ENCODE data around the gene EPN1. TPM values are rescaled to one million over a fixed set of nuclear protein-coding genes. Genes with fewer than 3 reads are reported as not detected.

EPN1 gene
- total and polyA plus RNA-seq, 9 of the 15 experiments (the other 6 are each of a cell fraction or from before 2014, with no cell fraction given) = 0.08 to 138 (median 12.7) TPM

DNA sequence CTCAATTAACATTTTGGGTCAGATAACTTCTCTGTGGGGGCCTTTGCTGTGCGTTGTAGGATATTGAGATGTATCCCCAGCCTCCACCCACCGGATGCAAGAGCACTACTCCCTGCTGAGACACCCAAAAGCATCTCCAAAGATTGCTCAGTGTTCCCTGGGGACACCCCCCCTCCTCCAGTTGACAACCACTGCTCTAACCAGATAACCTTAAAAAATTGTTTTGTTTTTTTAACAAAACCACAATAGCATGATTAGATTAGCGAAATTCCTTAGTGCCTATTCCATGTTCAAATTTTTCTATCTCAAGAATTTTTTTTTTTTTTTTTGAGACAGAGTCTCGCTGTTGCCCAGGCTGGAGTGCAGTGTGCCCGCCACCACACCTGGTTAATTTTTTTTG lies 2.6 kb upstream of the EPN1 start (continued):
- TF ChIP-seq MYC (IDR thresholded peaks at IDR 0.05; ENCODE audit: low read depth, low read length) (no peak), MYC (CRISPR knock-in tag; IDR thresholded peaks at IDR 0.05; ENCODE audit: borderline replicate concordance, low read depth) (no peak), ZNF253 (CRISPR knock-in tag; conservative IDR thresholded peaks at IDR 0.05) (no peak), NFRKB (IDR thresholded peaks at IDR 0.05; ENCODE audit: low read depth) (no peak), CBX5 (IDR thresholded peaks at IDR 0.05; ENCODE audit: borderline replicate concordance, low read depth) (no peak), ILK (tag; IDR thresholded peaks at IDR 0.05; ENCODE audit: borderline replicate concordance, low read depth) (no peak)
- TF ChIP-seq, protein P1, sequence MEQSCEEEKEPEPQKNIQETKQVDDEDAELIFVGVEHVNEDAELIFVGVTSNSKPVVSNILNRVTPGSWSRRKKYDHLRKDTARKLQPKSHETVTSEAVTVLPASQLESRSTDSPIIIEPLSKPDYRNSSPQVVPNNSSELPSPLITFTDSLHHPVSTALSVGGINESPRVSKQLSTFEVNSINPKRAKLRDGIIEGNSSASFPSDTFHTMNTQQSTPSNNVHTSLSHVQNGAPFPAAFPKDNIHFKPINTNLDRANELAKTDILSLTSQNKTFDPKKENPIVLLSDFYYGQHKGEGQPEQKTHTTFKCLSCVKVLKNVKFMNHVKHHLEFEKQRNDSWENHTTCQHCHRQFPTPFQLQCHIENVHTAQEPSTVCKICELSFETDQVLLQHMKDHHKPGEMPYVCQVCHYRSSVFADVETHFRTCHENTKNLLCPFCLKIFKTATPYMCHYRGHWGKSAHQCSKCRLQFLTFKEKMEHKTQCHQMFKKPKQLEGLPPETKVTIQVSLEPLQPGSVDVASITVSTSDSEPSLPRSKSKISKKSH (CRISPR knock-in tag; IDR thresholded peaks at IDR 0.05) = no peak
- TF ChIP-seq, protein P2, sequence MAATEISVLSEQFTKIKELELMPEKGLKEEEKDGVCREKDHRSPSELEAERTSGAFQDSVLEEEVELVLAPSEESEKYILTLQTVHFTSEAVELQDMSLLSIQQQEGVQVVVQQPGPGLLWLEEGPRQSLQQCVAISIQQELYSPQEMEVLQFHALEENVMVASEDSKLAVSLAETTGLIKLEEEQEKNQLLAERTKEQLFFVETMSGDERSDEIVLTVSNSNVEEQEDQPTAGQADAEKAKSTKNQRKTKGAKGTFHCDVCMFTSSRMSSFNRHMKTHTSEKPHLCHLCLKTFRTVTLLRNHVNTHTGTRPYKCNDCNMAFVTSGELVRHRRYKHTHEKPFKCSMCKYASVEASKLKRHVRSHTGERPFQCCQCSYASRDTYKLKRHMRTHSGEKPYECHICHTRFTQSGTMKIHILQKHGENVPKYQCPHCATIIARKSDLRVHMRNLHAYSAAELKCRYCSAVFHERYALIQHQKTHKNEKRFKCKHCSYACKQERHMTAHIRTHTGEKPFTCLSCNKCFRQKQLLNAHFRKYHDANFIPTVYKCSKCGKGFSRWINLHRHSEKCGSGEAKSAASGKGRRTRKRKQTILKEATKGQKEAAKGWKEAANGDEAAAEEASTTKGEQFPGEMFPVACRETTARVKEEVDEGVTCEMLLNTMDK (IDR thresholded peaks at IDR 0.05; ENCODE audit: borderline replicate concordance, insufficient read depth, low read depth, low read length, poor library complexity, severe bottlenecking) = no peak
- TF ChIP-seq, protein P3, sequence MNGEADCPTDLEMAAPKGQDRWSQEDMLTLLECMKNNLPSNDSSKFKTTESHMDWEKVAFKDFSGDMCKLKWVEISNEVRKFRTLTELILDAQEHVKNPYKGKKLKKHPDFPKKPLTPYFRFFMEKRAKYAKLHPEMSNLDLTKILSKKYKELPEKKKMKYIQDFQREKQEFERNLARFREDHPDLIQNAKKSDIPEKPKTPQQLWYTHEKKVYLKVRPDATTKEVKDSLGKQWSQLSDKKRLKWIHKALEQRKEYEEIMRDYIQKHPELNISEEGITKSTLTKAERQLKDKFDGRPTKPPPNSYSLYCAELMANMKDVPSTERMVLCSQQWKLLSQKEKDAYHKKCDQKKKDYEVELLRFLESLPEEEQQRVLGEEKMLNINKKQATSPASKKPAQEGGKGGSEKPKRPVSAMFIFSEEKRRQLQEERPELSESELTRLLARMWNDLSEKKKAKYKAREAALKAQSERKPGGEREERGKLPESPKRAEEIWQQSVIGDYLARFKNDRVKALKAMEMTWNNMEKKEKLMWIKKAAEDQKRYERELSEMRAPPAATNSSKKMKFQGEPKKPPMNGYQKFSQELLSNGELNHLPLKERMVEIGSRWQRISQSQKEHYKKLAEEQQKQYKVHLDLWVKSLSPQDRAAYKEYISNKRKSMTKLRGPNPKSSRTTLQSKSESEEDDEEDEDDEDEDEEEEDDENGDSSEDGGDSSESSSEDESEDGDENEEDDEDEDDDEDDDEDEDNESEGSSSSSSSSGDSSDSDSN (IDR thresholded peaks at IDR 0.05; ENCODE audit: borderline replicate concordance in 1 of 2, low read depth in 2 of 2, low read length in 2 of 2) = no peak
- TF ChIP-seq, protein P4, sequence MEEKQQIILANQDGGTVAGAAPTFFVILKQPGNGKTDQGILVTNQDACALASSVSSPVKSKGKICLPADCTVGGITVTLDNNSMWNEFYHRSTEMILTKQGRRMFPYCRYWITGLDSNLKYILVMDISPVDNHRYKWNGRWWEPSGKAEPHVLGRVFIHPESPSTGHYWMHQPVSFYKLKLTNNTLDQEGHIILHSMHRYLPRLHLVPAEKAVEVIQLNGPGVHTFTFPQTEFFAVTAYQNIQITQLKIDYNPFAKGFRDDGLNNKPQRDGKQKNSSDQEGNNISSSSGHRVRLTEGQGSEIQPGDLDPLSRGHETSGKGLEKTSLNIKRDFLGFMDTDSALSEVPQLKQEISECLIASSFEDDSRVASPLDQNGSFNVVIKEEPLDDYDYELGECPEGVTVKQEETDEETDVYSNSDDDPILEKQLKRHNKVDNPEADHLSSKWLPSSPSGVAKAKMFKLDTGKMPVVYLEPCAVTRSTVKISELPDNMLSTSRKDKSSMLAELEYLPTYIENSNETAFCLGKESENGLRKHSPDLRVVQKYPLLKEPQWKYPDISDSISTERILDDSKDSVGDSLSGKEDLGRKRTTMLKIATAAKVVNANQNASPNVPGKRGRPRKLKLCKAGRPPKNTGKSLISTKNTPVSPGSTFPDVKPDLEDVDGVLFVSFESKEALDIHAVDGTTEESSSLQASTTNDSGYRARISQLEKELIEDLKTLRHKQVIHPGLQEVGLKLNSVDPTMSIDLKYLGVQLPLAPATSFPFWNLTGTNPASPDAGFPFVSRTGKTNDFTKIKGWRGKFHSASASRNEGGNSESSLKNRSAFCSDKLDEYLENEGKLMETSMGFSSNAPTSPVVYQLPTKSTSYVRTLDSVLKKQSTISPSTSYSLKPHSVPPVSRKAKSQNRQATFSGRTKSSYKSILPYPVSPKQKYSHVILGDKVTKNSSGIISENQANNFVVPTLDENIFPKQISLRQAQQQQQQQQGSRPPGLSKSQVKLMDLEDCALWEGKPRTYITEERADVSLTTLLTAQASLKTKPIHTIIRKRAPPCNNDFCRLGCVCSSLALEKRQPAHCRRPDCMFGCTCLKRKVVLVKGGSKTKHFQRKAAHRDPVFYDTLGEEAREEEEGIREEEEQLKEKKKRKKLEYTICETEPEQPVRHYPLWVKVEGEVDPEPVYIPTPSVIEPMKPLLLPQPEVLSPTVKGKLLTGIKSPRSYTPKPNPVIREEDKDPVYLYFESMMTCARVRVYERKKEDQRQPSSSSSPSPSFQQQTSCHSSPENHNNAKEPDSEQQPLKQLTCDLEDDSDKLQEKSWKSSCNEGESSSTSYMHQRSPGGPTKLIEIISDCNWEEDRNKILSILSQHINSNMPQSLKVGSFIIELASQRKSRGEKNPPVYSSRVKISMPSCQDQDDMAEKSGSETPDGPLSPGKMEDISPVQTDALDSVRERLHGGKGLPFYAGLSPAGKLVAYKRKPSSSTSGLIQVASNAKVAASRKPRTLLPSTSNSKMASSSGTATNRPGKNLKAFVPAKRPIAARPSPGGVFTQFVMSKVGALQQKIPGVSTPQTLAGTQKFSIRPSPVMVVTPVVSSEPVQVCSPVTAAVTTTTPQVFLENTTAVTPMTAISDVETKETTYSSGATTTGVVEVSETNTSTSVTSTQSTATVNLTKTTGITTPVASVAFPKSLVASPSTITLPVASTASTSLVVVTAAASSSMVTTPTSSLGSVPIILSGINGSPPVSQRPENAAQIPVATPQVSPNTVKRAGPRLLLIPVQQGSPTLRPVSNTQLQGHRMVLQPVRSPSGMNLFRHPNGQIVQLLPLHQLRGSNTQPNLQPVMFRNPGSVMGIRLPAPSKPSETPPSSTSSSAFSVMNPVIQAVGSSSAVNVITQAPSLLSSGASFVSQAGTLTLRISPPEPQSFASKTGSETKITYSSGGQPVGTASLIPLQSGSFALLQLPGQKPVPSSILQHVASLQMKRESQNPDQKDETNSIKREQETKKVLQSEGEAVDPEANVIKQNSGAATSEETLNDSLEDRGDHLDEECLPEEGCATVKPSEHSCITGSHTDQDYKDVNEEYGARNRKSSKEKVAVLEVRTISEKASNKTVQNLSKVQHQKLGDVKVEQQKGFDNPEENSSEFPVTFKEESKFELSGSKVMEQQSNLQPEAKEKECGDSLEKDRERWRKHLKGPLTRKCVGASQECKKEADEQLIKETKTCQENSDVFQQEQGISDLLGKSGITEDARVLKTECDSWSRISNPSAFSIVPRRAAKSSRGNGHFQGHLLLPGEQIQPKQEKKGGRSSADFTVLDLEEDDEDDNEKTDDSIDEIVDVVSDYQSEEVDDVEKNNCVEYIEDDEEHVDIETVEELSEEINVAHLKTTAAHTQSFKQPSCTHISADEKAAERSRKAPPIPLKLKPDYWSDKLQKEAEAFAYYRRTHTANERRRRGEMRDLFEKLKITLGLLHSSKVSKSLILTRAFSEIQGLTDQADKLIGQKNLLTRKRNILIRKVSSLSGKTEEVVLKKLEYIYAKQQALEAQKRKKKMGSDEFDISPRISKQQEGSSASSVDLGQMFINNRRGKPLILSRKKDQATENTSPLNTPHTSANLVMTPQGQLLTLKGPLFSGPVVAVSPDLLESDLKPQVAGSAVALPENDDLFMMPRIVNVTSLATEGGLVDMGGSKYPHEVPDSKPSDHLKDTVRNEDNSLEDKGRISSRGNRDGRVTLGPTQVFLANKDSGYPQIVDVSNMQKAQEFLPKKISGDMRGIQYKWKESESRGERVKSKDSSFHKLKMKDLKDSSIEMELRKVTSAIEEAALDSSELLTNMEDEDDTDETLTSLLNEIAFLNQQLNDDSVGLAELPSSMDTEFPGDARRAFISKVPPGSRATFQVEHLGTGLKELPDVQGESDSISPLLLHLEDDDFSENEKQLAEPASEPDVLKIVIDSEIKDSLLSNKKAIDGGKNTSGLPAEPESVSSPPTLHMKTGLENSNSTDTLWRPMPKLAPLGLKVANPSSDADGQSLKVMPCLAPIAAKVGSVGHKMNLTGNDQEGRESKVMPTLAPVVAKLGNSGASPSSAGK (IDR thresholded peaks at IDR 0.05) = no peak
